GM12801 (cell line): ENCODE data around the gene KRTAP3-1.
"Not testable (repeated sequence)": the region's sequence is repeated elsewhere in the genome, so short reads cannot be mapped to it uniquely, and the experiment has no call there.

Source experiments
- TF ChIP-seq, protein P1 (sequence below): IDR thresholded peaks from one replicate; pipeline ENCODE4 v1.5.1; 2011; ENCODE audit warnings: control low read depth; ENCODE audit not compliant: insufficient read length; ENCODE audit errors: extremely low read depth

KRTAP3-1 gene

DNA sequence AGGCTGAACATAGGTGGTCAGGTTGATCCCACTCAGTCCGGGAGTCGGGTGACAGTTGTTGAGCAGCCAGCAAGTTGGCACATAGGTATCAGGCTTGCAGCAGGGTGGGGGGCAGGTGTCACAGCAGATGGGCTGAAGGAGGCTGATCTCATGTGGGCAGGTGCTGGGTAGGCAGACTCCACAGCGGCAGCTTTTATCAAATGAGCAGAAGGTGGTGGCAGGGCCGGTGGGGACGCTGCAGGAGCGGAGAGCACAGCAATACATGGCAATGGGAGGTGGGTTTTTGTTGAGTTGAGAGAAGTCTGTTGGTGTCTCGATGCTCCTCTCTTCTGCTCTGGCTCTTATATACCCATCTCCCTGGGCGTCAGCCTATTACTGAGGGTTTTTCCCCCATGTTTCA, at the start of gene KRTAP3-1:
Gene KRTAP3-1, minus strand, starts transcription at position 318 of the 400 bp plus-strand sequence. Its CDS starts 54 bp downstream, at position 264.
- TF ChIP-seq, protein P1, sequence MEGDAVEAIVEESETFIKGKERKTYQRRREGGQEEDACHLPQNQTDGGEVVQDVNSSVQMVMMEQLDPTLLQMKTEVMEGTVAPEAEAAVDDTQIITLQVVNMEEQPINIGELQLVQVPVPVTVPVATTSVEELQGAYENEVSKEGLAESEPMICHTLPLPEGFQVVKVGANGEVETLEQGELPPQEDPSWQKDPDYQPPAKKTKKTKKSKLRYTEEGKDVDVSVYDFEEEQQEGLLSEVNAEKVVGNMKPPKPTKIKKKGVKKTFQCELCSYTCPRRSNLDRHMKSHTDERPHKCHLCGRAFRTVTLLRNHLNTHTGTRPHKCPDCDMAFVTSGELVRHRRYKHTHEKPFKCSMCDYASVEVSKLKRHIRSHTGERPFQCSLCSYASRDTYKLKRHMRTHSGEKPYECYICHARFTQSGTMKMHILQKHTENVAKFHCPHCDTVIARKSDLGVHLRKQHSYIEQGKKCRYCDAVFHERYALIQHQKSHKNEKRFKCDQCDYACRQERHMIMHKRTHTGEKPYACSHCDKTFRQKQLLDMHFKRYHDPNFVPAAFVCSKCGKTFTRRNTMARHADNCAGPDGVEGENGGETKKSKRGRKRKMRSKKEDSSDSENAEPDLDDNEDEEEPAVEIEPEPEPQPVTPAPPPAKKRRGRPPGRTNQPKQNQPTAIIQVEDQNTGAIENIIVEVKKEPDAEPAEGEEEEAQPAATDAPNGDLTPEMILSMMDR, result no peak

DNA sequence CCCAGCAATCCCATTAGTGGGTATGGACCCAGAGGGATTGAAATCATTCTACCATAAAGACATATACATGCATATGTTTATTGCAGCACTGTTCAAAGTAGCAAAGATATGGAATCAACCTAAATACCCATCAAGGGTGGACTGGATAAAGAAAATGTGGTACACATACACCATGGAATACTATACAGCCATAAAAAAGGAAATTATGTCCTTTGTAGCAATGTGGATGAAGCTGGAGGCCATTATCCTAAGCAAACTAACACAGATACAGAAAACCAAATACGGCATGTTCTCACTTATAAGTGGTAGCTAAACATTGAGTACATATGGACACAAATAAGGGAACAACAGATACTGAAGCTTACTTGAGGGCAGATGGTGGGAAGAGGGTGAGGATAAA, 48.6 kb upstream of the KRTAP3-1 start:
- TF ChIP-seq, protein P1, result no peak

DNA sequence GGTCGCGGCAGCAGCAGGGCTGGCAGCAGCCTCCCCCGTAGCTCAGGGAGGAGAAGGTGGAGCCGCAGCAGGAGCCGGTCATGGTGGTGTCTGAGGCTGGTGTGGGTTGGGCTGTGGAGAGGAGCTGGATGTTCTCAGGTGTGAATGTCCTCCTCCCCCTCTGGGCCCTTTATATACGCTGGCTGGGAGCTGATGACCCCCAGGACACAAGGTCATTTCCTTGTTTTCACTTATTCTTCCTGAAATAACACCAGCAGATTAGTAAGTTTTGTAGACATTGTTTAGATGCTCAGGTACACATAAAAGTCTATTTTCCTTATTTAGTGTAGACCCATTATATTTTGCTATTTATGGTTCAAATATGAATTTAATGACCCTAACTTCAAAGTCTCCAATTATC, 46.2 kb upstream of the KRTAP3-1 start, which contains the start of gene KRTAP2-2:
Gene KRTAP2-2, minus strand, starts transcription at position 101 of the 400 bp plus-strand sequence. Its CDS starts 19 bp downstream, at position 82.
- TF ChIP-seq, protein P1, result not testable (repeated sequence)

DNA sequence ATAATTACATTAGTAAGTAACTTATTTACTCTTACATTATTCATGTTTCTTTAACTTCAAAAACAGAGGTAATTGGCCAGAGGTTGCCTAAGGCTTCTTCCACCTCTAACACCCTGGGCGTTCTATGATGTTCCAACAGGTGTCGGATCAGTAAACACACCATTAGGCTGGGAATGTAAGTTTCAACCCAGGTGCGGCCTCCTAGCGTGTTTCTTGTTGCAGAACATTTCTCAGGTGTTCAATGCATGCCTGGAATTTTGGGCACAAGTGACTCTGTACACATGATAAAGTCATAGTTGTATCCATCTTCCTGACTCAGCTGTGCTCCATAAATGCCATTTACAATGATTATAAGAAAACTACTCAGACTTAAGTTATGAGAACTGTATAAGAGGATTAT, 45.1 kb upstream of the KRTAP3-1 start:
- TF ChIP-seq, protein P1, result no peak

DNA sequence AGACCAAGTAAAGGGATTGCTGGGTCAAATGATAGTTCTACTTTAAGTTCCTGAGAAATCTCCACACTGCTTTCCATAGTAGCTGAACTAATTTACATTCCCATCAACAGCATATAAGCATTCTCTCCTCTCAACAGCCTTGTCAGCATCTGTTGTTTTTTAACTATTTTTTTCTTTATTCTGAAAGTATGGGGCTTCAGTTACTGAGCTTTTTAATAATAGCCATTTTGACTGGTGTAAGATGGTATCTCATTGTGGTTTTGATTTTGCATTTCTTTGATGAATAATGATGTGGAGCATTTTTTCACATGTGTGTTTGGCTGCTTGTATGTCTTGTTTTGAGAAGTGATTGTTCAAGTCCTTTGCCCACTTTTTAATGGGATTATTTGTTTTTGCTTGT, 43.6 kb upstream of the KRTAP3-1 start:
- TF ChIP-seq, protein P1, result no peak

DNA sequence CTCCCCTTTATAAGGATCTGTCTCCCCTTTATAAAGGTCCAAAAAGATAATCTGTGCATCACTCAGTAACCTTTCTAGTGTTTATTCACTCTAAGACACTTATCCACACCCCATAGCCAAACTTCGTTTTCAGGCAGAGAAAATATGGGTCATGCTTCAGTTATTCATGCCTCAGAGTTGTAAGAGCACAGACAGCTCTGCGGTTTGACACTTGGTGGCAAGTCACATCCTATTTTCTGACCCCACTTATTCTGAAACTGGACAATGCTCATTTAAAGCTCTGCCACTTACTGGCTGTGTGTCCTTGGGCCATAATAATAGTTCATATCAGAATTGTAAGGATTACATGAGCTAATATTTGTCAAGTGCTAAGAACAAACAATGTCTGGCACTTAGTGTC, 40.2 kb upstream of the KRTAP3-1 start:
- TF ChIP-seq, protein P1, result no peak

DNA sequence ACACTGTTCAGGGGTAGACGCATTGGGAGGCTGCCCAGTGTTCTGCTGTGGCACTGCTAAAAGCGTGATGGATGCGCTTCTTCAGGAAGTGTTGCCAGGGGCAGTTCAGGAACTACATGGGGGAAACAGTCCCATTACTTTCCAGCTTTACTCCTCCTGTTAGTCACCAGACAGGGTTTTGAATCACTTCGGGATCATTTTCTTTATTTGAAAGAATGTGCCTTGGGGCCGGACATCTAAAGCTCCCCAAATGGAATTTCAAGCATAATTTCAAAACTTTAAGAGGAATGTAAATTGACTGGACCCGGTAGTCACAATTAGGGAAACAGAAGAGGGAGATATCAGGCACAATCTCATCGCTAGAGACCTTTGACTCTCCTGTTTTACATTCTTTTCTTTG, 39.5 kb upstream of the KRTAP3-1 start:
- TF ChIP-seq, protein P1, result no peak
